ENCODE measurements around the gene TBL3. TPM values are rescaled to one million over a fixed set of nuclear protein-coding genes. Genes with fewer than 3 reads are reported as not detected.

The TBL3 gene
- total and polyA plus RNA-seq, 9 of the 15 experiments (the other 6 are each of a cell fraction or from before 2014, with no cell fraction given) = 0.97 to 117 (median 24.5) TPM

DNA sequence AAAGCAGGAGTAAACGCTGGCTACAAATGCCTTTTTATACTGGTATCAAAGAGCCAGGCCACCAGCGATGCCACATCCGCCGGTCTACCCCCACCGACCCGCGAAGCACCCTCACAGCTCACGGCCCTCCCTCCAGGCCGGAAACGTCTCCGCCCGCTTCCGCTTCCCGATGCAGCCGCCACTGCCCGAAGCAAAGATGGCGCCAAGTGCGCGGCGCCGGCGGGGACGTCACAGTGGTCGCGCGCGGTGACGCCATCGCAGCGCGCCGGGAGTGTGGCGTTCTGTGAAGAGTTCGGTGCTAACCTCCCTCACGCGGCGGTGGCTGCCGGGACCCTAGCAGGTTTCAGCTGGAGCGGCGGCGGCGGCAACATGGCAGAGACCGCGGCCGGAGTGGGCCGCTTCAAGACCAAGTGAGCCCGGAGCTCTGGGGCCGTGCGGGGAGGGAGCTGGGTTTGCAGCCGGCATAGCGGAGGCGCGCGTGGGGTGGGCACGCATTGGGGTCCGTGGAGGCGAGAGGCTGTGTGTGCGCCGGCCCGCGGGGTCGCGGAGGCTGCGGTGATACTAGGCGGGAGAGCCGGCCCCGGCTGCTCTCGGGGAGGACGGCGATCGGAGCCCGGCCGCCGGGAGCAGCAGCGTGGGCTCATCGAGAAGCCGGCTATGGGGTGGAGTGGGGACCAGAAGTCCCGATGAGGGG, at the start of gene TBL3 (continued):
- TF ChIP-seq, protein P1, sequence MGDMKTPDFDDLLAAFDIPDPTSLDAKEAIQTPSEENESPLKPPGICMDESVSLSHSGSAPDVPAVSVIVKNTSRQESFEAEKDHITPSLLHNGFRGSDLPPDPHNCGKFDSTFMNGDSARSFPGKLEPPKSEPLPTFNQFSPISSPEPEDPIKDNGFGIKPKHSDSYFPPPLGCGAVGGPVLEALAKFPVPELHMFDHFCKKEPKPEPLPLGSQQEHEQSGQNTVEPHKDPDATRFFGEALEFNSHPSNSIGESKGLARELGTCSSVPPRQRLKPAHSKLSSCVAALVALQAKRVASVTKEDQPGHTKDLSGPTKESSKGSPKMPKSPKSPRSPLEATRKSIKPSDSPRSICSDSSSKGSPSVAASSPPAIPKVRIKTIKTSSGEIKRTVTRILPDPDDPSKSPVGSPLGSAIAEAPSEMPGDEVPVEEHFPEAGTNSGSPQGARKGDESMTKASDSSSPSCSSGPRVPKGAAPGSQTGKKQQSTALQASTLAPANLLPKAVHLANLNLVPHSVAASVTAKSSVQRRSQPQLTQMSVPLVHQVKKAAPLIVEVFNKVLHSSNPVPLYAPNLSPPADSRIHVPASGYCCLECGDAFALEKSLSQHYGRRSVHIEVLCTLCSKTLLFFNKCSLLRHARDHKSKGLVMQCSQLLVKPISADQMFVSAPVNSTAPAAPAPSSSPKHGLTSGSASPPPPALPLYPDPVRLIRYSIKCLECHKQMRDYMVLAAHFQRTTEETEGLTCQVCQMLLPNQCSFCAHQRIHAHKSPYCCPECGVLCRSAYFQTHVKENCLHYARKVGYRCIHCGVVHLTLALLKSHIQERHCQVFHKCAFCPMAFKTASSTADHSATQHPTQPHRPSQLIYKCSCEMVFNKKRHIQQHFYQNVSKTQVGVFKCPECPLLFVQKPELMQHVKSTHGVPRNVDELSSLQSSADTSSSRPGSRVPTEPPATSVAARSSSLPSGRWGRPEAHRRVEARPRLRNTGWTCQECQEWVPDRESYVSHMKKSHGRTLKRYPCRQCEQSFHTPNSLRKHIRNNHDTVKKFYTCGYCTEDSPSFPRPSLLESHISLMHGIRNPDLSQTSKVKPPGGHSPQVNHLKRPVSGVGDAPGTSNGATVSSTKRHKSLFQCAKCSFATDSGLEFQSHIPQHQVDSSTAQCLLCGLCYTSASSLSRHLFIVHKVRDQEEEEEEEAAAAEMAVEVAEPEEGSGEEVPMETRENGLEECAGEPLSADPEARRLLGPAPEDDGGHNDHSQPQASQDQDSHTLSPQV (IDR thresholded peaks at IDR 0.05) = no peak
- TF ChIP-seq PHTF2 (CRISPR knock-in tag; IDR thresholded peaks at IDR 0.05) (no peak), NFRKB (IDR thresholded peaks at IDR 0.05; ENCODE audit: low read depth) (no peak), BCOR (IDR thresholded peaks at IDR 0.05) (no peak), KDM4B (IDR thresholded peaks at IDR 0.05; ENCODE audit: borderline replicate concordance in 2 of 2, low read depth in 1 of 2) (peak in 1 of 2 experiments; percentile 94; a peak in 2 of 4 replicates), MYBL2 (IDR thresholded peaks at IDR 0.05; ENCODE audit: low read depth) (no peak), MYBL2 (CRISPR knock-in tag; IDR thresholded peaks at IDR 0.05; ENCODE audit: borderline replicate concordance) (no peak), GABPB1 (CRISPR knock-in tag; IDR thresholded peaks at IDR 0.05) (peak; percentile 98), FOS (IDR thresholded peaks at IDR 0.05; ENCODE audit: extremely low read depth, insufficient read length) (no peak), CBX2 (IDR thresholded peaks at IDR 0.05; ENCODE audit: insufficient read depth, low read length, poor library complexity, severe bottlenecking) (no peak), SIN3B (IDR thresholded peaks at IDR 0.05; ENCODE audit: low read depth) (peak; percentile 99), MEIS2 (IDR thresholded peaks at IDR 0.05; ENCODE audit: partially characterized antibody) (no peak), POLR2AphosphoS2 (IDR thresholded peaks at IDR 0.05; ENCODE audit: low read length) (peak; percentile 77; the same call in 1 of the 2 replicates), GTF2A2 (tag; IDR thresholded peaks at IDR 0.05) (no peak), ZNF444 (CRISPR knock-in tag; IDR thresholded peaks at IDR 0.05) (no peak), KLF1 (tag; IDR thresholded peaks at IDR 0.05) (peak; percentile 61; the same call in 1 of the 2 replicates), MTF1 (CRISPR knock-in tag; IDR thresholded peaks at IDR 0.05; ENCODE audit: borderline replicate concordance) (no peak), TEAD1 (CRISPR knock-in tag; IDR thresholded peaks at IDR 0.05) (no peak; a peak in 1 of 4 replicates)
- TF ChIP-seq, protein P2, sequence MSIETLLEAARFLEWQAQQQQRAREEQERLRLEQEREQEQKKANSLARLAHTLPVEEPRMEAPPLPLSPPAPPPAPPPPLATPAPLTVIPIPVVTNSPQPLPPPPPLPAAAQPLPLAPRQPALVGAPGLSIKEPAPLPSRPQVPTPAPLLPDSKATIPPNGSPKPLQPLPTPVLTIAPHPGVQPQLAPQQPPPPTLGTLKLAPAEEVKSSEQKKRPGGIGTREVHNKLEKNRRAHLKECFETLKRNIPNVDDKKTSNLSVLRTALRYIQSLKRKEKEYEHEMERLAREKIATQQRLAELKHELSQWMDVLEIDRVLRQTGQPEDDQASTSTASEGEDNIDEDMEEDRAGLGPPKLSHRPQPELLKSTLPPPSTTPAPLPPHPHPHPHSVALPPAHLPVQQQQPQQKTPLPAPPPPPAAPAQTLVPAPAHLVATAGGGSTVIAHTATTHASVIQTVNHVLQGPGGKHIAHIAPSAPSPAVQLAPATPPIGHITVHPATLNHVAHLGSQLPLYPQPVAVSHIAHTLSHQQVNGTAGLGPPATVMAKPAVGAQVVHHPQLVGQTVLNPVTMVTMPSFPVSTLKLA (conservative IDR thresholded peaks at IDR 0.05) = peak; percentile 92 to 97
- TF ChIP-seq, protein P3, sequence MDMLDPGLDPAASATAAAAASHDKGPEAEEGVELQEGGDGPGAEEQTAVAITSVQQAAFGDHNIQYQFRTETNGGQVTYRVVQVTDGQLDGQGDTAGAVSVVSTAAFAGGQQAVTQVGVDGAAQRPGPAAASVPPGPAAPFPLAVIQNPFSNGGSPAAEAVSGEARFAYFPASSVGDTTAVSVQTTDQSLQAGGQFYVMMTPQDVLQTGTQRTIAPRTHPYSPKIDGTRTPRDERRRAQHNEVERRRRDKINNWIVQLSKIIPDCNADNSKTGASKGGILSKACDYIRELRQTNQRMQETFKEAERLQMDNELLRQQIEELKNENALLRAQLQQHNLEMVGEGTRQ (CRISPR knock-in tag; IDR thresholded peaks at IDR 0.05) = no peak
